H1 (cell line): ENCODE results near the gene CCP110. TPM values are rescaled to one million over a fixed set of nuclear protein-coding genes. Genes with fewer than 3 reads are reported as not detected.

ENCODE experiments used
- CHD7 ChIP-seq: fragments of 300-600 bp; sonication (generic); IDR thresholded peaks from 2 replicates; pipeline ENCODE4 v1.7.1; 2012; ENCODE audit warnings: low read length, moderate library complexity, mild to moderate bottlenecking, inconsistent platforms; ENCODE audit not compliant: insufficient replicate concordance
- polyA plus RNA-seq, 7 experiments: library from polyadenylated mRNA; depleted of rRNA in 3 of 7; stranded (reverse) in 5 of 7; unstranded in 2 of 7; fragments of >200 nt in 5 of 7; fragments of 200-250 nt in 2 of 7; gene quantifications; 1 replicate in 5 of 7; 2 replicates in 1 of 7; 4 replicates in 1 of 7; pipeline versions ENCODE4 v1.2.1 to v1.2.3, GENCODE V29; 2011 to 2013; ENCODE audit warnings: missing spikeins in 2 of 7, mixed read lengths in 2 of 7
- total RNA-seq: library from RNA; stranded (reverse); fragmentation: NEBNext Ultra II Directional; extraction: Animal tissue kit (Norgen Biotek cat#: 25700); gene quantifications from 2 replicates; pipeline ENCODE4 v1.2.1, GENCODE V29; 2021

CCP110 gene
- total and polyA plus RNA-seq, 2 of the 8 experiments (the other 6 are each of a cell fraction or from before 2014, with no cell fraction given) = 3.2 to 19.8 TPM

GRCh38 chr16:19532601-19533000 lies 8.9 kb downstream of the CCP110 start (continued):
- no peak for TF ChIP-seq CHD7
